ENCODE measurements around the gene ASIC4. TPM values are rescaled to one million over a fixed set of nuclear protein-coding genes. Genes with fewer than 3 reads are reported as not detected.
A peak's percentile ranks its signal among the peaks of the same experiment; 100 is the strongest.

Gene ASIC4
- total RNA-seq, 5 donors from 2014 or later (not counting 1 experiment from before 2014, with no cell fraction given), result 0.09 to 0.35 (median 0.20) TPM; not detected in 2

GRCh38 chr2:219547621-219548020 lies 33.3 kb downstream of the ASIC4 start:
- CTCF ChIA-PET, result no interaction called here

GRCh38 chr2:219548990-219549389 lies 34.7 kb downstream of the ASIC4 start:
- H3K9me3 ChIP-seq, result no peaks in the 10 kb centered on the region
- 87% methylated on average over 17 of the region's 18 CpGs for WGBS (ENCODE audit: insufficient coverage)
- H3K27me3 Mint-ChIP-seq, result peaks cover 25 to 36% of the 10 kb centered on the region in 2 donors
- no peak overlapping the region for H3K27ac Mint-ChIP-seq
- no peak for DNase-seq
- H3K4me3 ChIP-seq (ENCODE audit: control insufficient read depth in 1 of 2, extremely low read depth in 1 of 2, low read length in 1 of 2), result no peak overlapping the region
- no peak overlapping the region for H3K27ac ChIP-seq (ENCODE audit: low read length)
- ChIA-PET POLR2A (no interaction called here), CTCF (interaction anchor here (0.7 to 1.3 kb wide), 3 partner anchors 11 to 19 kb away, joined by 3 to 8 read pairs (median 3); no protein-coding TSS in a partner anchor)
- H3K36me3 ChIP-seq (ENCODE audit: control insufficient read depth in 2 of 2, extremely low read depth in 1 of 2, insufficient read depth in 1 of 2, low read length in 1 of 2), result no peaks in the 10 kb centered on the region
- H3K4me3 Mint-ChIP-seq, result no peak overlapping the region
- H3K27me3 ChIP-seq (replicated peaks in 1 of 2; ENCODE audit: control insufficient read depth in 2 of 2, extremely low read depth in 1 of 2, insufficient read depth in 2 of 2, low read length in 1 of 2), result peaks cover 5 to 54% of the 10 kb centered on the region in 2 experiments
- H3K4me1 ChIP-seq (ENCODE audit: control insufficient read depth in 1 of 2, extremely low read depth in 1 of 2, insufficient read depth in 2 of 2, low read length in 2 of 2), result peaks cover 0 to 30% of the 10 kb centered on the region in 2 experiments
- H3K4me1 Mint-ChIP-seq, result peaks cover 16 to 22% (median 17%) of the 10 kb centered on the region in 3 donors
- no peaks in the 10 kb centered on the region for H3K9me3 Mint-ChIP-seq
- H3K36me3 Mint-ChIP-seq, result no peaks in the 10 kb centered on the region
- no peak for ATAC-seq (replicated peaks in 1 of 4)

More at GRCh38 chr2:219547621-219548020, 33.3 kb downstream of the ASIC4 start:
- Histone ChIP-seq H3K9me3 (no peaks in the 10 kb centered on the region), H3K4me3 (ENCODE audit: control insufficient read depth in 1 of 2, extremely low read depth in 1 of 2, low read length in 1 of 2) (no peak overlapping the region), H3K27me3 (replicated peaks in 1 of 2; ENCODE audit: control insufficient read depth in 2 of 2, extremely low read depth in 1 of 2, insufficient read depth in 2 of 2, low read length in 1 of 2) (peaks cover 5 to 40% of the 10 kb centered on the region in 2 experiments), H3K27ac (ENCODE audit: low read length) (no peak overlapping the region), H3K36me3 (ENCODE audit: control insufficient read depth in 2 of 2, extremely low read depth in 1 of 2, insufficient read depth in 1 of 2, low read length in 1 of 2) (no peaks in the 10 kb centered on the region), H3K4me1 (ENCODE audit: control insufficient read depth in 1 of 2, extremely low read depth in 1 of 2, insufficient read depth in 2 of 2, low read length in 2 of 2) (peaks cover 2 to 30% of the 10 kb centered on the region in 2 experiments)
- POLR2A ChIA-PET, result no interaction called here
- no peak for DNase-seq
- Mint-ChIP-seq H3K9me3 (no peaks in the 10 kb centered on the region), H3K4me1 (peaks cover 14 to 20% (median 20%) of the 10 kb centered on the region in 3 donors), H3K27ac (no peak overlapping the region), H3K27me3 (peaks cover 18 to 27% of the 10 kb centered on the region in 2 donors), H3K4me3 (no peak overlapping the region), H3K36me3 (no peaks in the 10 kb centered on the region)
- WGBS (ENCODE audit: insufficient coverage), result 90% methylated on average over 16 of the region's 26 CpGs
- ATAC-seq (replicated peaks in 1 of 4), result no peak

GRCh38 chr2:219549619-219550018 lies 35.3 kb downstream of the ASIC4 start:
- POLR2A ChIA-PET, result interaction anchor here in 1 of 2 donors (0.5 kb wide), 1 partner anchor 120 kb away, joined by 3 read pairs; no protein-coding TSS in a partner anchor
- Mint-ChIP-seq H3K9me3 (no peaks in the 10 kb centered on the region), H3K4me3 (no peak overlapping the region), H3K36me3 (no peaks in the 10 kb centered on the region), H3K27me3 (peaks cover 31 to 42% of the 10 kb centered on the region in 2 donors), H3K4me1 (peaks cover 10 to 16% (median 11%) of the 10 kb centered on the region in 3 donors), H3K27ac (no peak overlapping the region)
- H3K27ac ChIP-seq (ENCODE audit: low read length), result no peak overlapping the region
- H3K36me3 ChIP-seq (ENCODE audit: control insufficient read depth in 2 of 2, extremely low read depth in 1 of 2, insufficient read depth in 1 of 2, low read length in 1 of 2), result no peaks in the 10 kb centered on the region
- CTCF ChIA-PET, result interaction anchor here in 1 of 2 donors (1.3 kb wide), 1 partner anchor 10 kb away, joined by 8 read pairs; no protein-coding TSS in a partner anchor
- WGBS (ENCODE audit: insufficient coverage), result 80% methylated on average over 6 of the region's 9 CpGs
- H3K27me3 ChIP-seq (replicated peaks in 1 of 2; ENCODE audit: control insufficient read depth in 2 of 2, extremely low read depth in 1 of 2, insufficient read depth in 2 of 2, low read length in 1 of 2), result peaks cover 5 to 60% of the 10 kb centered on the region in 2 experiments
- H3K4me1 ChIP-seq (ENCODE audit: control insufficient read depth in 1 of 2, extremely low read depth in 1 of 2, insufficient read depth in 2 of 2, low read length in 2 of 2), result peaks cover 0 to 24% of the 10 kb centered on the region in 2 experiments
- DNase-seq, result no peak
- H3K9me3 ChIP-seq, result no peaks in the 10 kb centered on the region
- no peak for ATAC-seq (replicated peaks in 1 of 4)
- no peak overlapping the region for H3K4me3 ChIP-seq (ENCODE audit: control insufficient read depth in 1 of 2, extremely low read depth in 1 of 2, low read length in 1 of 2)

- CTCF ChIA-PET, result interaction anchor here (0.5 to 1.4 kb wide), 9 partner anchors 8 to 109 kb away, joined by 3 to 5 read pairs (median 3); partner anchors contain the start of gene GMPPA (in 1 of the 2)
- Mint-ChIP-seq H3K27ac (no peak overlapping the region), H3K4me3 (peak overlapping the region; percentile 66 to 85 (median 67)), H3K36me3 (no peaks in the 10 kb centered on the region), H3K9me3 (no peaks in the 10 kb centered on the region), H3K27me3 (peaks cover 32 to 55% of the 10 kb centered on the region in 2 donors), H3K4me1 (peaks cover 6 to 12% (median 7%) of the 10 kb centered on the region in 3 donors)
- H3K27me3 ChIP-seq (replicated peaks in 1 of 2; ENCODE audit: control insufficient read depth in 2 of 2, extremely low read depth in 1 of 2, insufficient read depth in 2 of 2, low read length in 1 of 2), result peaks cover 2 to 76% of the 10 kb centered on the region in 2 experiments
- DNase-seq (peak in 4 of 35 experiments; percentile 4 to 29 (median 21)), ATAC-seq (replicated peaks in 1 of 4) (peak; percentile 16 to 41 (median 29))
- no peak overlapping the region for H3K27ac ChIP-seq (ENCODE audit: low read length)
- H3K4me3 ChIP-seq (ENCODE audit: control insufficient read depth in 1 of 2, extremely low read depth in 1 of 2, low read length in 1 of 2), result peak overlapping the region; percentile 48 to 67
- POLR2A ChIA-PET, result no interaction called here
- H3K4me1 ChIP-seq (ENCODE audit: control insufficient read depth in 1 of 2, extremely low read depth in 1 of 2, insufficient read depth in 2 of 2, low read length in 2 of 2), result peaks cover 0 to 23% of the 10 kb centered on the region in 2 experiments
- H3K9me3 ChIP-seq, result no peaks in the 10 kb centered on the region
- no peaks in the 10 kb centered on the region for H3K36me3 ChIP-seq (ENCODE audit: control insufficient read depth in 2 of 2, extremely low read depth in 1 of 2, insufficient read depth in 1 of 2, low read length in 1 of 2)
- 6% methylated on average over 34 of the region's 54 CpGs for WGBS (ENCODE audit: insufficient coverage)
Measured at GRCh38 chr2:219551441-219552381, 37.4 kb downstream of the ASIC4 start.

- no peaks in the 10 kb centered on the region for H3K36me3 Mint-ChIP-seq
Measured at GRCh38 chr2:219552382-219553167, 38.3 kb downstream of the ASIC4 start.

GRCh38 chr2:219553168-219553417 lies 38.8 kb downstream of the ASIC4 start:
- no peaks in the 10 kb centered on the region for H3K36me3 Mint-ChIP-seq
- POLR2A ChIA-PET, result no interaction called here
- ATAC-seq (replicated peaks in 1 of 4) (no peak), DNase-seq (no peak)
- Histone ChIP-seq H3K27ac (ENCODE audit: low read length) (no peak overlapping the region), H3K4me3 (ENCODE audit: control insufficient read depth in 1 of 2, extremely low read depth in 1 of 2, low read length in 1 of 2) (peak overlapping the region; percentile 48 to 67), H3K27me3 (replicated peaks in 1 of 2; ENCODE audit: control insufficient read depth in 2 of 2, extremely low read depth in 1 of 2, insufficient read depth in 2 of 2, low read length in 1 of 2) (peaks cover 2 to 83% of the 10 kb centered on the region in 2 experiments), H3K4me1 (ENCODE audit: control insufficient read depth in 1 of 2, extremely low read depth in 1 of 2, insufficient read depth in 2 of 2, low read length in 2 of 2) (peaks cover 0 to 23% of the 10 kb centered on the region in 2 experiments), H3K9me3 (no peaks in the 10 kb centered on the region), H3K36me3 (ENCODE audit: control insufficient read depth in 2 of 2, extremely low read depth in 1 of 2, insufficient read depth in 1 of 2, low read length in 1 of 2) (no peaks in the 10 kb centered on the region)
- H3K4me3 Mint-ChIP-seq, result peak overlapping the region; percentile 39 to 59 (median 44)
- CTCF ChIA-PET, result interaction anchor here in 1 of 2 donors (0.6 kb wide), 1 partner anchor 10 kb away, joined by 3 read pairs; no protein-coding TSS in a partner anchor
- peaks cover 6 to 12% (median 7%) of the 10 kb centered on the region in 3 donors for H3K4me1 Mint-ChIP-seq
- H3K27me3 Mint-ChIP-seq, result peaks cover 27 to 53% of the 10 kb centered on the region in 2 donors
- no peaks in the 10 kb centered on the region for H3K9me3 Mint-ChIP-seq
- H3K27ac Mint-ChIP-seq, result no peak overlapping the region
- WGBS (ENCODE audit: insufficient coverage), result 31% methylated on average over 7 of the region's 7 CpGs

More at GRCh38 chr2:219552382-219553167, 38.3 kb downstream of the ASIC4 start:
- no peak overlapping the region for H3K27ac ChIP-seq (ENCODE audit: low read length)
- 5% methylated on average over 99 of the region's 99 CpGs for WGBS (ENCODE audit: insufficient coverage)
- H3K4me1 Mint-ChIP-seq, result peaks cover 6 to 12% (median 7%) of the 10 kb centered on the region in 3 donors
- no peak overlapping the region for H3K27ac Mint-ChIP-seq
- H3K27me3 Mint-ChIP-seq, result peaks cover 27 to 53% of the 10 kb centered on the region in 2 donors
- H3K27me3 ChIP-seq (replicated peaks in 1 of 2; ENCODE audit: control insufficient read depth in 2 of 2, extremely low read depth in 1 of 2, insufficient read depth in 2 of 2, low read length in 1 of 2), result peaks cover 2 to 82% of the 10 kb centered on the region in 2 experiments
- H3K9me3 ChIP-seq, result no peaks in the 10 kb centered on the region
- peaks cover 0 to 23% of the 10 kb centered on the region in 2 experiments for H3K4me1 ChIP-seq (ENCODE audit: control insufficient read depth in 1 of 2, extremely low read depth in 1 of 2, insufficient read depth in 2 of 2, low read length in 2 of 2)
- H3K36me3 ChIP-seq (ENCODE audit: control insufficient read depth in 2 of 2, extremely low read depth in 1 of 2, insufficient read depth in 1 of 2, low read length in 1 of 2), result no peaks in the 10 kb centered on the region
- POLR2A ChIA-PET, result no interaction called here
- peak overlapping the region; percentile 48 to 67 for H3K4me3 ChIP-seq (ENCODE audit: control insufficient read depth in 1 of 2, extremely low read depth in 1 of 2, low read length in 1 of 2)
- peak overlapping the region; percentile 66 to 85 (median 67) for H3K4me3 Mint-ChIP-seq
- no peaks in the 10 kb centered on the region for H3K9me3 Mint-ChIP-seq
- ATAC-seq (replicated peaks in 1 of 4), result peak; percentile 84 to 93 (median 85)
- DNase-seq, result peak; percentile 47 to 86 (median 72)
- CTCF ChIA-PET, result interaction anchor here (0.5 to 0.8 kb wide), 5 partner anchors 10 to 110 kb away, joined by 3 to 5 read pairs (median 3); partner anchors contain the start of gene GMPPA (in 1 of the 2)
